ENCODE results near the gene NRSN2. TPM values are rescaled to one million over a fixed set of nuclear protein-coding genes. Genes with fewer than 3 reads are reported as not detected.

Gene NRSN2
- total RNA-seq, 4 donors from 2014 or later = 1.3 to 4.7 (median 2.2) TPM

DNA sequence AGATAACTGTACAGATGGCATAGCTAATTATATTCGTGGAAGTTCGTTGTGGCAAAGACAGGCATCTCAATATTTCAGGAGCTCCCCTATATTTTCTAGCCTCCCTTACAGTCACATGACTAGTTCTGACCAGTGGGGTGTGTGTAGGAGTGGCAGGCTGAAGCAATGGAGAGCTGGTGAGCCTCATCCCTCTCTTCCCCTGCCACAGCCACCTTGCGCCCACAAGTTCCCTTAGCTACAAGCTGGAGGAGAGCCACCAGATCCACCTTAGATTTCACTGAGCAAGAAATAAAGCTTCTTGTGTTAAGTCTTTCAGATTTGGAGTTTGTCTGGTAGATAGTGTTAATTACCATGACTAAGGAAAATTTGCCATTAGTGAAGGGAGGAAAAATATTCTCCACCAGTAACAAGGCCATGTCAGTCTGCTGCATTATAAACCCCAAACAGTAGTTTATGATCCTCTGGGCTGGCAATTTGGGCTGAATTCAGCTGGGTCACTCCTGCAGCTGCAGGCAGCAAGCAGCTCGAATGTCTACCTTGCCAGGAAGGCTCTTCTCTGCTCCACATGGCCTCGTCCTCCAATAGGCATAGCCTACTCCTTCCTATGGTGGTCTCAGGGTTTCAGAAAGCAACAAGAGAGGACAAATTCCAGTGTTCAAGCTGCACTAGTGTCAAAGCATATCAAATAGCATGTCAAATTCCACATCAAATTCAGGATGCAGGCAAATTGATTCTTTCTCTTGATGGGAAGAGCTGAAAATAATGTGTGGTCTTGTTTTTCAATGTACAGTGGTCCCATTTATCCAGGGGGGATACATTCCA is 53.8 kb downstream of the NRSN2 start:
- H3K4me1 ChIP-seq = no peaks in the 10 kb centered on the region
- intact Hi-C loops (cut with DNase I; ENCODE audit: low total_unique reads) (no loop called here), in situ Hi-C loops (cut with MboI; ENCODE audit: low sequenced_read_pairs in 4 of 4) (loop anchor here in 1 of 4 donors (5.0 kb wide), 1 partner anchor 82 kb away; no protein-coding TSS in a partner anchor)
- ATAC-seq (no peak), DNase-seq (no peak)
- TF ChIP-seq POLR2A (IDR thresholded peaks at IDR 0.05) (no peak), CTCF (IDR thresholded peaks at IDR 0.05 in 4 of 5, conservative IDR thresholded peaks at IDR 0.05 in 1 of 5) (no peak)
- H3K4me3 ChIP-seq = no peak overlapping the region
- H3K36me3 ChIP-seq = no peaks in the 10 kb centered on the region
- no peak overlapping the region for H3K27ac ChIP-seq
- H3K27me3 ChIP-seq = no peaks in the 10 kb centered on the region
- H3K9me3 ChIP-seq = no peaks in the 10 kb centered on the region

- Histone ChIP-seq H3K36me3 (no peaks in the 10 kb centered on the region), H3K27me3 (no peaks in the 10 kb centered on the region), H3K4me3 (no peak overlapping the region), H3K9me3 (no peaks in the 10 kb centered on the region), H3K4me1 (peaks cover 0 to 2% of the 10 kb centered on the region in 2 donors), H3K27ac (no peak overlapping the region)
- ATAC-seq (no peak), DNase-seq (no peak)
- in situ Hi-C loops (cut with MboI; ENCODE audit: low sequenced_read_pairs in 4 of 4) = loop anchor here in 1 of 4 donors (5.0 kb wide), 1 partner anchor 80 kb away; no protein-coding TSS in a partner anchor
- intact Hi-C loops (cut with DNase I; ENCODE audit: low total_unique reads) = no loop called here
- no peak for TF ChIP-seq CTCF (IDR thresholded peaks at IDR 0.05 in 4 of 5, conservative IDR thresholded peaks at IDR 0.05 in 1 of 5)
- no peak for TF ChIP-seq POLR2A (IDR thresholded peaks at IDR 0.05)
Observed at GRCh38 chr20:401682-402495, 55.0 kb downstream of the NRSN2 start.

DNA sequence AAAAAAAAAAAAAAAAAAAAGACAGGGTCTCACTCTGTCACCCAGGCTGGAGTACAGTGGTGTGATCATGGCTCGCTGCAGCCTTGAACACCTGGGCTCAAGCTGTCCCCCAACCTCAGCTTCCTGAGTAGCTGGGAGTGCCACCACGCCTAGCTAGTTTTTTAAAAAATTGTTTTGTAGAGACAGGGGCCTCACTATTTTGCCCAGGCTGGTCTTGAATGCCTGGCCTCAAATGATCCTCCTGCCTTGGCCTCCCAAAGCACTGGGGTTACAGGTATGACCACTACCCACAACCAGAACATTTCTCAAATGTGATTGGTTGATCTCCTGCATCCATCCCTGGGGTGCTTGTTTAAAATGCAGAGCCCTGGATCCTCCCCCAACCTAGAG is 55.6 kb downstream of the NRSN2 start:
- H3K4me3 ChIP-seq = no peak overlapping the region
- TF ChIP-seq CTCF (IDR thresholded peaks at IDR 0.05 in 4 of 5, conservative IDR thresholded peaks at IDR 0.05 in 1 of 5) (no peak), POLR2A (IDR thresholded peaks at IDR 0.05) (no peak)
- H3K4me1 ChIP-seq = peaks cover 4 to 7% of the 10 kb centered on the region in 2 donors
- no peaks in the 10 kb centered on the region for H3K27me3 ChIP-seq
- intact Hi-C loops (cut with DNase I; ENCODE audit: low total_unique reads) (no loop called here), in situ Hi-C loops (cut with MboI; ENCODE audit: low sequenced_read_pairs in 4 of 4) (loop anchor here in 1 of 4 donors (5.0 kb wide), 1 partner anchor 80 kb away; no protein-coding TSS in a partner anchor)
- no peaks in the 10 kb centered on the region for H3K9me3 ChIP-seq
- no peak overlapping the region for H3K27ac ChIP-seq
- no peak for ATAC-seq
- no peaks in the 10 kb centered on the region for H3K36me3 ChIP-seq
- no peak for DNase-seq

DNA sequence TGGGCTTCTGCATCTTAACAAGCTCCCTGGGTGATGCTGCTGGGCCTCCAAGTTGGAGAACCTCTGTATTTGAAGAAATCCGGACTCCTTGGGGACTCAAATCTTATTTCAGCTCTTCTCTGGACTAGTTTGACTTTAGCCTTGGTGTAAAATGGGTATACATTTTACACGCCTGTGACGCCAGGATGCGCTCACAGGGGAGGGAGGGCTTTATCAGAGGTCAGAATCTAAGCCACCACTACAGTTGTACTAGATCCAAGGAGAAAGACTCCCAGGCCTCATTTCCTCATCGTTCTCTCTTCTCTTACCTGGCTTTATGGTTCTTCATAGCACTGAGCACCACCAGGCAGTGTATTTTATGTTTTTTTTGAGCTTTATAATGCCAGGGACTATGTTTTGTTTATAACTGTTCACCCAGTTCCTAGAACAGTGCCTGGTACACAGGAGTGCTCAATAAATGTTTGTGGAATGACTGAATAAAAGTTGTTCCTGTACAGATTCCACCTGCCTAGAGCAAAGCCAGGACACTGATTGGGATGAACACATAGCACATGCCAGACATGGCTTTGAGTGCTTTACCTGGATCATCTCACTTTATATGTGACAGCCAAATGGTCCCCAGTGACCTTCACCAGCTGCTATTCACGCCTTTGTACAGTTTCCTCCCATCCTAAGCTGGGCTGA is 56.1 kb downstream of the NRSN2 start:
- intact Hi-C loops (cut with DNase I; ENCODE audit: low total_unique reads) = no loop called here
- ATAC-seq (no peak), DNase-seq (no peak)
- Histone ChIP-seq H3K4me3 (no peak overlapping the region), H3K9me3 (no peaks in the 10 kb centered on the region), H3K4me1 (peaks cover 4 to 7% of the 10 kb centered on the region in 2 donors), H3K27me3 (no peaks in the 10 kb centered on the region), H3K36me3 (no peaks in the 10 kb centered on the region), H3K27ac (no peak overlapping the region)
- no peak for TF ChIP-seq POLR2A (IDR thresholded peaks at IDR 0.05)
- TF ChIP-seq CTCF (IDR thresholded peaks at IDR 0.05 in 4 of 5, conservative IDR thresholded peaks at IDR 0.05 in 1 of 5) = no peak
- in situ Hi-C loops (cut with MboI; ENCODE audit: low sequenced_read_pairs in 4 of 4) = loop anchor here in 1 of 4 donors (5.0 kb wide), 1 partner anchor 79 kb away; no protein-coding TSS in a partner anchor

All from gastrocnemius medialis (tissue), 4 donors.